ENCODE measurements around the gene IL6ST. TPM values are rescaled to one million over a fixed set of nuclear protein-coding genes. Genes with fewer than 3 reads are reported as not detected.

IL6ST gene
- total RNA-seq, 1 donor from 2014 or later, result 65.1 TPM

Other genes starting within 250 kb of the IL6ST start
- 0.63 and 0.92 TPM in 2 replicates for gene IL31RA, start 143.6 kb downstream of the IL6ST start, total RNA-seq
- 0.79 and 1.0 TPM in 2 replicates for gene ANKRD55, start 238.4 kb upstream of the IL6ST start, total RNA-seq

Measured in activated CD4-positive, alpha-beta T cell treated with anti-CD3 and anti-CD28 coated beads, Interleukin-2, amount 10 ng/mL, durations not matched to agents 24 days and 14 days (primary cell).